IMR-90 (cell line): ENCODE data around the gene ZDHHC14. TPM values are rescaled to one million over a fixed set of nuclear protein-coding genes. Genes with fewer than 3 reads are reported as not detected.

Source experiments
- ATAC-seq: fragments of 200-7000 bp; cut with Tn5 transposase; 2 replicates; pipeline ENCODE4 v1.9.1; 2020; ENCODE audit warnings: low read depth, mild to moderate bottlenecking, moderate library complexity
- BruUV-seq: library from RNA; stranded (reverse); fragments of 400-500 nt; replicated peaks from 2 replicates; lab custom pipeline; 2021; lab: Mats Ljungman, UMichigan
- CTCF ChIA-PET: fragments of 300-600 bp; formaldehyde crosslinking; extraction: SDS; loops from one replicate; lab custom pipeline; 2021; ENCODE audit warnings: antibody characterized with exemption; lab: Yijun Ruan, JAX
- POLR2A ChIA-PET: fragments of 300-600 bp; sonication (Branson Sonifier 250); formaldehyde crosslinking; loops from one replicate; lab custom pipeline; 2022; ENCODE audit warnings: antibody characterized with exemption; ENCODE audit not compliant: unreplicated experiment; lab: Charles Lee
- DNase-seq: peaks from one replicate; pipeline ENCODE4 v3.0.0; 2013
- H2AFZ ChIP-seq: replicated peaks from 2 replicates; pipeline ENCODE3; 2013; ENCODE audit warnings: low read length, mild to moderate bottlenecking; ENCODE audit not compliant: poor library complexity
- H2AK5ac ChIP-seq: 2 replicates; pipeline ENCODE4 v1.6.1; 2013; ENCODE audit warnings: low read depth, low read length, inconsistent platforms
- H2AK9ac ChIP-seq: replicated peaks from 2 replicates; pipeline ENCODE3; 2013; ENCODE audit warnings: mild to moderate bottlenecking, low read depth, low read length, moderate library complexity; ENCODE audit not compliant: poor library complexity
- H2BK120ac ChIP-seq: 2 replicates; pipeline ENCODE4 v1.6.1; 2013; ENCODE audit warnings: low read depth, low read length, inconsistent platforms
- H2BK15ac ChIP-seq: 3 replicates; pipeline ENCODE4 v1.6.1; 2013; ENCODE audit warnings: low read depth, low read length, inconsistent platforms
- H2BK20ac ChIP-seq: 2 replicates; pipeline ENCODE4 v1.6.1; 2013; ENCODE audit warnings: low read depth, mild to moderate bottlenecking, inconsistent platforms, low read length, moderate library complexity
- H2BK5ac ChIP-seq: 2 replicates; pipeline ENCODE4 v1.6.1; 2013; ENCODE audit warnings: mild to moderate bottlenecking, low read depth, low read length, inconsistent platforms; ENCODE audit not compliant: poor library complexity, severe bottlenecking
- H3K14ac ChIP-seq: replicated peaks from 2 replicates; pipeline ENCODE4 v1.6.1; 2013; ENCODE audit warnings: low read depth, low read length, inconsistent platforms
- H3K18ac ChIP-seq: 2 replicates; pipeline ENCODE4 v1.6.1; 2013; ENCODE audit warnings: low read depth, low read length, control low read depth
- H3K23ac ChIP-seq: 2 replicates; pipeline ENCODE4 v1.6.1; 2013; ENCODE audit warnings: low read depth, low read length, inconsistent platforms
- H3K27ac ChIP-seq: 2 replicates; pipeline ENCODE4 v1.5.1; 2013; ENCODE audit warnings: mild to moderate bottlenecking, control low read depth, low read length; ENCODE audit not compliant: insufficient read depth
- H3K27me3 ChIP-seq: 2 replicates; pipeline ENCODE4 v1.6.1; 2013; ENCODE audit warnings: low read length; ENCODE audit not compliant: control insufficient read depth, insufficient read depth
- H3K36me3 ChIP-seq: 2 replicates; pipeline ENCODE4 v1.6.1; 2013; ENCODE audit warnings: low read length, mixed read lengths; ENCODE audit not compliant: control insufficient read depth, insufficient read depth
- H3K4ac ChIP-seq: 2 replicates; pipeline ENCODE4 v1.6.1; 2013; ENCODE audit warnings: low read depth, low read length, inconsistent platforms
- H3K4me1 ChIP-seq: 2 replicates; pipeline ENCODE4 v1.6.1; 2013; ENCODE audit warnings: low read length, mixed read lengths; ENCODE audit not compliant: control insufficient read depth, insufficient read depth
- H3K4me2 ChIP-seq: 2 replicates; pipeline ENCODE4 v1.6.1; 2013; ENCODE audit warnings: low read depth, mild to moderate bottlenecking, control low read depth, low read length, moderate library complexity
- H3K4me3 ChIP-seq: 2 replicates; pipeline ENCODE4 v1.5.1; 2013; ENCODE audit warnings: low read depth, mild to moderate bottlenecking, control low read depth, low read length, moderate library complexity; ENCODE audit not compliant: insufficient read depth
- H3K56ac ChIP-seq: 2 replicates; pipeline ENCODE4 v1.6.1; 2013; ENCODE audit warnings: low read length, inconsistent platforms; ENCODE audit not compliant: insufficient read depth; ENCODE audit errors: extremely low read depth
- H3K79me1 ChIP-seq, 2 experiments: 2 replicates each; pipeline ENCODE4 v1.6.1; 2013; ENCODE audit warnings: low read length in 2 of 2, inconsistent platforms in 1 of 2, low read depth in 1 of 2
- H3K9ac ChIP-seq: 2 replicates; pipeline ENCODE4 v1.6.1; 2013; ENCODE audit warnings: low read depth, low read length, control low read depth
- H3K9me1 ChIP-seq: 2 replicates; pipeline ENCODE4 v1.6.1; 2013; ENCODE audit warnings: low read length, inconsistent platforms; ENCODE audit not compliant: insufficient read depth
- H3K9me3 ChIP-seq: 2 replicates; pipeline ENCODE4 v1.6.1; 2013; ENCODE audit warnings: low read length; ENCODE audit not compliant: control insufficient read depth, insufficient read depth
- H4K20me1 ChIP-seq: 2 replicates; pipeline ENCODE4 v1.6.1; 2013; ENCODE audit warnings: low read length, inconsistent platforms; ENCODE audit not compliant: insufficient read depth
- H4K5ac ChIP-seq: 2 replicates; pipeline ENCODE4 v1.6.1; 2013; ENCODE audit warnings: mild to moderate bottlenecking, low read depth, low read length, control low read depth
- H4K8ac ChIP-seq, 2 experiments: 2 replicates each; pipeline ENCODE4 v1.6.1; 2013; ENCODE audit warnings: low read depth in 2 of 2, low read length in 2 of 2, control low read depth in 1 of 2, inconsistent platforms in 1 of 2
- H4K91ac ChIP-seq: 2 replicates; pipeline ENCODE4 v1.6.1; 2013; ENCODE audit warnings: low read depth, low read length, inconsistent platforms; ENCODE audit not compliant: insufficient read depth
- BHLHE40 ChIP-seq: fragments of 150-350 bp; IDR thresholded peaks from 2 replicates; pipeline ENCODE4 v1.6.1; 2016; ENCODE audit warnings: mild to moderate bottlenecking, low read depth, low read length
- CEBPB ChIP-seq: IDR thresholded peaks from 2 replicates; pipeline ENCODE4 v1.6.1; 2012; ENCODE audit warnings: low read depth, low read length, improper control_type of control experiment
- CHD1 ChIP-seq: IDR thresholded peaks from 2 replicates; pipeline ENCODE4 v1.6.1; 2012; ENCODE audit warnings: low read depth, low read length, improper control_type of control experiment
- CTCF ChIP-seq: conservative IDR thresholded peaks from 2 replicates; pipeline ENCODE4 v1.5.1; 2012; ENCODE audit warnings: mild to moderate bottlenecking, low read depth, low read length, improper control_type of control experiment
- MAFK ChIP-seq: IDR thresholded peaks from 2 replicates; pipeline ENCODE4 v1.6.1; 2012; ENCODE audit warnings: low read depth, low read length, improper control_type of control experiment
- MXI1 ChIP-seq: IDR thresholded peaks from 2 replicates; pipeline ENCODE4 v1.6.1; 2012; ENCODE audit warnings: low read depth, mild to moderate bottlenecking, low read length, moderate library complexity, borderline replicate concordance
- POLR2A ChIP-seq: IDR thresholded peaks from 2 replicates; pipeline ENCODE4 v1.6.1; 2012; ENCODE audit warnings: mild to moderate bottlenecking, low read depth, low read length
- RAD21 ChIP-seq: IDR thresholded peaks from 2 replicates; pipeline ENCODE4 v1.6.1; 2012; ENCODE audit warnings: low read length, improper control_type of control experiment
- RCOR1 ChIP-seq: IDR thresholded peaks from 2 replicates; pipeline ENCODE4 v1.6.1; 2012; ENCODE audit warnings: mild to moderate bottlenecking, low read length, improper control_type of control experiment; ENCODE audit not compliant: insufficient replicate concordance
- RFX5 ChIP-seq: IDR thresholded peaks from 2 replicates; pipeline ENCODE4 v1.8.0; 2012; ENCODE audit warnings: low read depth, mild to moderate bottlenecking, low read length, moderate library complexity
- WGBS, 2 experiments: methylation state at CpG; one replicate each; pipeline versions ENCODE4 v1.1.5 to v1.1.7; 2013; ENCODE audit warnings: missing lambda C conversion rate in 2 of 2; ENCODE audit not compliant: insufficient read length in 1 of 2; ENCODE audit errors: extremely low coverage in 2 of 2; 5-methylcytosine and 5-hydroxymethylcytosine counted together
- dilution Hi-C: fragments of 300-500 bp; cut with HindIII; formaldehyde crosslinking; loops from one replicate; pipeline ENCODE4 v1.14.3; 2018; ENCODE audit warnings: low sequenced_read_pairs; ENCODE audit not compliant: unreplicated experiment
- in situ Hi-C: fragments of 300-500 bp; cut with MboI; formaldehyde crosslinking; loops from 3 replicates; pipeline ENCODE4 v1.14.3; 2019; ENCODE audit warnings: low sequenced_read_pairs, inconsistent platforms, mixed read lengths
- intact Hi-C: fragments of 100-400 bp; cut with micrococcal nuclease; formaldehyde crosslinking; loops from 2 replicates; pipeline ENCODE4 v1.10.0; 2022
- polyA plus RNA-seq, 3 experiments: library from polyadenylated mRNA; depleted of rRNA; stranded (reverse); fragments of >200 nt; gene quantifications; 2 replicates each; pipeline ENCODE4 v1.2.3, GENCODE V29; 2012; ENCODE audit warnings: low replicate concordance in 1 of 3
- total RNA-seq: library from RNA; depleted of rRNA; stranded (reverse); fragments of >200 nt; gene quantifications from 2 replicates; pipeline ENCODE4 v1.2.3, GENCODE V29; 2012

The ZDHHC14 gene
- total and polyA plus RNA-seq, 2 of the 4 experiments (the other 2 are of a cell fraction) = 0.90 to 2.0 TPM

- dilution Hi-C loops (no loop called here), in situ Hi-C loops (no loop called here), intact Hi-C loops (no loop called here)
- Histone ChIP-seq H2BK120ac (no peak overlapping the region), H3K4me1 (peaks cover 3% of the 10 kb centered on the region; the same call in 1 of the 2 replicates), H4K8ac (no peak overlapping the region), H3K27ac (no peak overlapping the region), H3K27me3 (peaks cover 2% of the 10 kb centered on the region; the same call in 1 of the 2 replicates), H3K79me1 (no peaks in the 10 kb centered on the region), H3K36me3 (no peaks in the 10 kb centered on the region), H3K4me3 (no peak overlapping the region), H3K18ac (no peak overlapping the region), H3K23ac (no peak overlapping the region), H3K9me1 (no peaks in the 10 kb centered on the region), H2BK15ac (no peak overlapping the region), H3K56ac (no peak overlapping the region), H3K4me2 (no peak overlapping the region), H3K14ac (no peak overlapping the region), H2BK5ac (no peak overlapping the region), H4K20me1 (no peaks in the 10 kb centered on the region), H2AK9ac (no peak overlapping the region), H3K9ac (no peak overlapping the region), H2AK5ac (no peak overlapping the region), H2AFZ (no peak overlapping the region), H3K9me3 (no peaks in the 10 kb centered on the region), H2BK20ac (no peak overlapping the region), H4K5ac (no peak overlapping the region), H3K4ac (no peak overlapping the region), H4K91ac (no peak overlapping the region)
- no TSS peak for BruUV-seq
- POLR2A ChIA-PET = no interaction called here
- CTCF ChIA-PET = interaction anchor here (0.6 kb wide), 1 partner anchor 1050 kb away, joined by 3 read pairs; no protein-coding TSS in a partner anchor
- no CpG with 5 or more reads among the region's 2 CpGs for WGBS, 2 experiments
- TF ChIP-seq RFX5 (no peak), CHD1 (no peak), CEBPB (no peak), BHLHE40 (no peak), MAFK (no peak), CTCF (no peak), RAD21 (no peak), RCOR1 (no peak), MXI1 (no peak), POLR2A (no peak)
- no peak for ATAC-seq
- DNase-seq = no peak
Observed at GRCh38 chr6:157706883-157707282, 325.9 kb downstream of the ZDHHC14 start.
